Measurements from ENCODE around the gene BRDT. TPM values are rescaled to one million over a fixed set of nuclear protein-coding genes. Genes with fewer than 3 reads are reported as not detected.

The BRDT gene
- total RNA-seq, 1 donor from 2014 or later = not detected

DNA sequence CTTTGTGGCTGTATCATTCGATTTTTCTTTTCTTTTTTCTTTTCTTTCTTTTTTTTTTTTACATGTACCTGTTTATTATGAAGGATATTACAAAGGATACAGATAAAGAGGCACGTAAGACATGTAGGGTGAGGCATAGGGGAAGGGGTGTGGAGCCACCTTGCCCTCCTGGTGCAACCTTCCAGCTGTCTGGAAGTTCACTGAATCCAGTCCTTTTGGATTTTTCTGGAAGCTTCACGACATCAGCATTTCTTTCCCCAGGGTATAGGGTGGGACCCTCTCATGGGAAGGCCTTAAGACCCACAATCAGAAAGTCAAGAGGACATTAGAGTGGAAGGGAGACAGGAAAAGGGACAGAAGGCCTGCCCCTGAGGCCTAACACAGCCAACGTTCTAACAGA lies 33.2 kb upstream of the BRDT start:
- Mint-ChIP-seq H3K27me3 (ENCODE audit: unreplicated experiment) (no peaks in the 10 kb centered on the region), H3K27ac (ENCODE audit: unreplicated experiment) (no peak overlapping the region), H3K4me3 (ENCODE audit: unreplicated experiment) (no peak overlapping the region), H3K36me3 (ENCODE audit: low read depth, unreplicated experiment) (no peaks in the 10 kb centered on the region), H3K4me1 (ENCODE audit: unreplicated experiment) (peaks cover 5% of the 10 kb centered on the region), H3K9me3 (ENCODE audit: unreplicated experiment) (no peaks in the 10 kb centered on the region)
- TF ChIP-seq, protein P1, sequence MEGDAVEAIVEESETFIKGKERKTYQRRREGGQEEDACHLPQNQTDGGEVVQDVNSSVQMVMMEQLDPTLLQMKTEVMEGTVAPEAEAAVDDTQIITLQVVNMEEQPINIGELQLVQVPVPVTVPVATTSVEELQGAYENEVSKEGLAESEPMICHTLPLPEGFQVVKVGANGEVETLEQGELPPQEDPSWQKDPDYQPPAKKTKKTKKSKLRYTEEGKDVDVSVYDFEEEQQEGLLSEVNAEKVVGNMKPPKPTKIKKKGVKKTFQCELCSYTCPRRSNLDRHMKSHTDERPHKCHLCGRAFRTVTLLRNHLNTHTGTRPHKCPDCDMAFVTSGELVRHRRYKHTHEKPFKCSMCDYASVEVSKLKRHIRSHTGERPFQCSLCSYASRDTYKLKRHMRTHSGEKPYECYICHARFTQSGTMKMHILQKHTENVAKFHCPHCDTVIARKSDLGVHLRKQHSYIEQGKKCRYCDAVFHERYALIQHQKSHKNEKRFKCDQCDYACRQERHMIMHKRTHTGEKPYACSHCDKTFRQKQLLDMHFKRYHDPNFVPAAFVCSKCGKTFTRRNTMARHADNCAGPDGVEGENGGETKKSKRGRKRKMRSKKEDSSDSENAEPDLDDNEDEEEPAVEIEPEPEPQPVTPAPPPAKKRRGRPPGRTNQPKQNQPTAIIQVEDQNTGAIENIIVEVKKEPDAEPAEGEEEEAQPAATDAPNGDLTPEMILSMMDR (IDR thresholded peaks at IDR 0.05; ENCODE audit: unreplicated experiment) = no peak
- no peak for DNase-seq (ENCODE audit: low spot score)

- Mint-ChIP-seq H3K4me1 (ENCODE audit: unreplicated experiment) (peaks cover 5% of the 10 kb centered on the region), H3K36me3 (ENCODE audit: low read depth, unreplicated experiment) (no peaks in the 10 kb centered on the region), H3K4me3 (ENCODE audit: unreplicated experiment) (no peak overlapping the region), H3K27ac (ENCODE audit: unreplicated experiment) (no peak overlapping the region), H3K9me3 (ENCODE audit: unreplicated experiment) (no peaks in the 10 kb centered on the region), H3K27me3 (ENCODE audit: unreplicated experiment) (peaks cover 2% of the 10 kb centered on the region)
- TF ChIP-seq, protein P1 (IDR thresholded peaks at IDR 0.05; ENCODE audit: unreplicated experiment) = no peak
- DNase-seq (ENCODE audit: low spot score) = no peak
Observed at GRCh38 chr1:91916811-91917460, 32.3 kb upstream of the BRDT start.

DNA sequence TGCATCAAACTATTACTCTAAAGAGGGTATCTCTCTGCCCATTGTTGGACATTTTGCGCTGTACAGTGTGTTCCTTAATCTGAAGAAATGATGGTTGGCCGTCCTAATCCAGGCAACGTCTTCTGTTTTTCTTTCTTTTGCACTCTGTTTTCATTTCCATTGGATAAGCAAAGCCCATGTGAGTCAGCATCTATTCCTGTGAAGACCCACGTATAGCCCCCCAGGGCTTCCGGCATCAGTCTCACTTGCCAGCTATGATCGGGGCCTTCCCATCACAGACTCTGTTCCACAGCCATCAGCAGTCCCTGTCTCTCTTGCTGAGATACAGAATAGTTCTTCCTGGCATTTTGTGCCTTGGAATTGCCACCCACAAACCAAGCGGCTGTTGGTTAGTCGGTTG lies 29.2 kb upstream of the BRDT start:
- Mint-ChIP-seq H3K4me1 (ENCODE audit: unreplicated experiment) (peaks cover 3% of the 10 kb centered on the region), H3K36me3 (ENCODE audit: low read depth, unreplicated experiment) (no peaks in the 10 kb centered on the region), H3K9me3 (ENCODE audit: unreplicated experiment) (no peaks in the 10 kb centered on the region), H3K27me3 (ENCODE audit: unreplicated experiment) (peaks cover 2% of the 10 kb centered on the region), H3K27ac (ENCODE audit: unreplicated experiment) (no peak overlapping the region), H3K4me3 (ENCODE audit: unreplicated experiment) (no peak overlapping the region)
- DNase-seq (ENCODE audit: low spot score) = no peak
- TF ChIP-seq, protein P1 (IDR thresholded peaks at IDR 0.05; ENCODE audit: unreplicated experiment) = no peak

- H3K4me1 Mint-ChIP-seq (ENCODE audit: unreplicated experiment) = peaks cover 8% of the 10 kb centered on the region
- no peak overlapping the region for H3K27ac Mint-ChIP-seq (ENCODE audit: unreplicated experiment)
- H3K9me3 Mint-ChIP-seq (ENCODE audit: unreplicated experiment) = no peaks in the 10 kb centered on the region
- peaks cover 4% of the 10 kb centered on the region for H3K27me3 Mint-ChIP-seq (ENCODE audit: unreplicated experiment)
- DNase-seq (ENCODE audit: low spot score) = no peak
- H3K4me3 Mint-ChIP-seq (ENCODE audit: unreplicated experiment) = no peak overlapping the region
- TF ChIP-seq, protein P1 (IDR thresholded peaks at IDR 0.05; ENCODE audit: unreplicated experiment) = no peak
- H3K36me3 Mint-ChIP-seq (ENCODE audit: low read depth, unreplicated experiment) = no peaks in the 10 kb centered on the region
Observed at GRCh38 chr1:91924146-91924545, 25.1 kb upstream of the BRDT start.

GRCh38 chr1:91925644-91926435 lies 23.4 kb upstream of the BRDT start:
- Mint-ChIP-seq H3K27ac (ENCODE audit: unreplicated experiment) (no peak overlapping the region), H3K4me3 (ENCODE audit: unreplicated experiment) (no peak overlapping the region), H3K36me3 (ENCODE audit: low read depth, unreplicated experiment) (no peaks in the 10 kb centered on the region), H3K27me3 (ENCODE audit: unreplicated experiment) (peaks cover 4% of the 10 kb centered on the region), H3K4me1 (ENCODE audit: unreplicated experiment) (peaks cover 11% of the 10 kb centered on the region), H3K9me3 (ENCODE audit: unreplicated experiment) (no peaks in the 10 kb centered on the region)
- TF ChIP-seq, protein P1 (IDR thresholded peaks at IDR 0.05; ENCODE audit: unreplicated experiment) = no peak
- no peak for DNase-seq (ENCODE audit: low spot score)

All from endothelial cell (in vitro differentiated cells).